GM06990 (cell line): ENCODE data around the gene R3HDM4.

Experiments
- DNase-seq: peaks from one replicate; pipeline ENCODE4 v3.0.0-alpha.2; 2011; ENCODE audit not compliant: insufficient read length; ENCODE audit errors: extremely low read depth
- H3K27me3 ChIP-seq: replicated peaks from 2 replicates; pipeline ENCODE4 v1.6.0; 2011; ENCODE audit warnings: low read length; ENCODE audit not compliant: control insufficient read depth, insufficient read depth
- H3K36me3 ChIP-seq: 2 replicates; pipeline ENCODE4 v1.5.1; 2011; ENCODE audit warnings: low read length; ENCODE audit not compliant: control insufficient read depth, insufficient read depth
- H3K4me3 ChIP-seq: replicated peaks from 2 replicates; pipeline ENCODE4 v1.5.1; 2011; ENCODE audit warnings: low read depth, mild to moderate bottlenecking, control low read depth, low read length
- TF ChIP-seq, protein P1 (sequence below): IDR thresholded peaks from 2 replicates; pipeline ENCODE4 v1.5.1; 2011; ENCODE audit warnings: low read length, control low read depth, mild to moderate bottlenecking, inconsistent platforms; ENCODE audit not compliant: insufficient read depth, poor library complexity, severe bottlenecking

The R3HDM4 gene

DNA sequence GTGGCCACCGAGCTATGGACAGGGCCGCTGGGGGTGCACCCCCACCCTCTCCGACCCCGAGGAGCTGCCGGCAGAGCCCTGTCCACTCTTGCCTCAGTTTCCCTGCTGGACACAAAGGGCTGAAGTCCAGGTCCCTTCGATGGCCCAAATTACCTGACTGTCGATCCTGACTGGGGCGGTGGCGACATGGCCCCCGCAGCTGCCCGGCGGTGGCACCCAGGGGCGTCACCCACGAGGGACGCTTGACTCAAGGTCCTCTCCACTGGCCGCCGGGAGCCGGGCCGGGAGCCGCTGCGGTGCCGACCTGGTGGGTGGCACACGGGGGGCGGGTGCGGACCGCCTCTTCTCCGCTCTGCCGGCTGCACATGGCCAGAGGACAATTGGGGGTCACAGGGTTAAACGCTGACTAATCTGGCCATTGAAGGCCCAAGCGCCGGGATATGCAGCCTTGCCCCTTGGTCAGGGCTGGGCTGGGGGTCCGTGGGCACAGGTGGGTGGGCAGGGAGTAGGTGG, 29.2 kb upstream of the R3HDM4 start:
- no peak for DNase-seq

DNA sequence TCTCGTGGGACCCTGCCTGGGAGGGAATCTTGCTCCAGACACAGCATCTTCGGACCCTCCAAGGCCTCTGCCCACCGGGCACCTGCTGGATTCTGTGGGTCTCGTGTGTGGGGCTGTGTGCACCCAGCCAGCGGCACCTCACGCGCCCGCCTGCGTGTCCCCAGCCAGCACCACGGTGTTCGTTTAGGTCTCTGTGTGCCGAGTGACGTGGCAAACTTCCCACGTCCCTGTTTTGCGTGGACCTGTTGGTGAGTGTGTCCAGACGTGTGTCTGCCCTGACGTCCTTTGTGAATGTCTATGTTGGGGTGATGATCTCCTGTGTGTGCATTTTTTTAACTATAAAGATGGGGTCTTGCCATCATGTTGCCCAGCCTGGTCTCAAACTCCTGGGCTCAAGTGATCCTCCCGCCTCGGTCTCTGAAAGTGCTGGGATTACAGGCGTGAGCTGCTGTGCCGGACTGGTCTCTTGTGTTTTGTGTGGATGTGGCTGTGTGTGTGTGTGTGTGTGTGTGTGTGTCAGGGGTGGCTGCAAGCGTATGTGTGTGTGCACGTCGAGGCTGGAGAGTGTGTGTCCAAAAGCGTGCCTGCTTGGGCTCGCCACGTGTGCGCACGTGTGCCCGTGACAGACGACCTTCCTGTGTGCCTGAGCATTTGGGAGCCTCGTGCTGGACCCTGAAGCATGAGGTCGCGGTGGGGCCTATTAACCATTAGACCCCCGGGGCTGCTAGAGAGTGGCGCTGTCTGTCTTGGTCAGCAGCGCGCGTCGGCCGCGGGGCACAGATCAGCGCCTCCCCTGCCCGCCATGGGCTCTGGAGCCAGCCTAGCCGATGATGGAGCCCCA, 28.5 kb upstream of the R3HDM4 start:
- Histone ChIP-seq H3K36me3 (peaks cover 35% of the 10 kb centered on the region), H3K4me3 (peak overlapping the region; percentile 51), H3K27me3 (no peaks in the 10 kb centered on the region)
- DNase-seq, result no peak
- TF ChIP-seq, protein P1, sequence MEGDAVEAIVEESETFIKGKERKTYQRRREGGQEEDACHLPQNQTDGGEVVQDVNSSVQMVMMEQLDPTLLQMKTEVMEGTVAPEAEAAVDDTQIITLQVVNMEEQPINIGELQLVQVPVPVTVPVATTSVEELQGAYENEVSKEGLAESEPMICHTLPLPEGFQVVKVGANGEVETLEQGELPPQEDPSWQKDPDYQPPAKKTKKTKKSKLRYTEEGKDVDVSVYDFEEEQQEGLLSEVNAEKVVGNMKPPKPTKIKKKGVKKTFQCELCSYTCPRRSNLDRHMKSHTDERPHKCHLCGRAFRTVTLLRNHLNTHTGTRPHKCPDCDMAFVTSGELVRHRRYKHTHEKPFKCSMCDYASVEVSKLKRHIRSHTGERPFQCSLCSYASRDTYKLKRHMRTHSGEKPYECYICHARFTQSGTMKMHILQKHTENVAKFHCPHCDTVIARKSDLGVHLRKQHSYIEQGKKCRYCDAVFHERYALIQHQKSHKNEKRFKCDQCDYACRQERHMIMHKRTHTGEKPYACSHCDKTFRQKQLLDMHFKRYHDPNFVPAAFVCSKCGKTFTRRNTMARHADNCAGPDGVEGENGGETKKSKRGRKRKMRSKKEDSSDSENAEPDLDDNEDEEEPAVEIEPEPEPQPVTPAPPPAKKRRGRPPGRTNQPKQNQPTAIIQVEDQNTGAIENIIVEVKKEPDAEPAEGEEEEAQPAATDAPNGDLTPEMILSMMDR, result no peak

More for the DNA sequence above, 29.2 kb upstream of the R3HDM4 start:
- Histone ChIP-seq H3K4me3 (no peak overlapping the region), H3K27me3 (no peaks in the 10 kb centered on the region), H3K36me3 (peaks cover 34% of the 10 kb centered on the region)
- TF ChIP-seq, protein P1, result no peak

DNA sequence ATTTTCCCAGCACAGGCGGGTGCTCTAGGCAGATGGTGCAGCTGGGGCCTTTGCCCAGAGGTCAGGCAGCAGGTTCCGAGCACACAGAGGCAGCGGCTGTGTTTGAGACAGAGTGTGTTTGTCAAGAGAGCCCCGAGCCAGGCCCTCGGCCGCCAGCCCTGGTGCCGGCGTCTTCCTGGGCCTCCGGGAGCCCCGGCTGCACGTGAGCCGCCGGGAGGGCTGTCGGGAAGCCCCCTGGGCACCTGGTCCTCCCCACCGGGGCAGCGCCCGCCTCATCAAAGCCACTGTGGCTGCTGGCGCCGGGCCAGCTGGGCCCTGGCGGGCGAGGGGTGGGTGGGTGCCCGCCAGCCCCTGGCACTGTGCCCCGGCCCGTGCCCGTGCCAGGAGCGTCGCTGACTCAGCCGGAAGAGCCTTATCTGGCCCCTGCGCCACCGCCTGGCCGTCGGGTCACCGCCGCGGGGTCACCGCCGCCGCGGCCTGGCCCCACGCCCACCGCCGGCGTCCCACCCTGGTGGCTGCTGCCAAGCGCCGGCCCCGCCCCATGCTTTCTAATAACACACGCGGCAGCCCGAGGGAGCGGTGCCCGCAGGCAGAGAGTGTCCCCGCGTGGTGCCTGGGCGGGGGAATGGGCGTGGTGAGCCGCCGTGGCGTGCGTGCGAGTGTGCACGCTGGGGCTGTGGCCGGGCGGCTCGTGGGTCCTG, 27.7 kb upstream of the R3HDM4 start:
- Histone ChIP-seq H3K27me3 (no peaks in the 10 kb centered on the region), H3K36me3 (peaks cover 36% of the 10 kb centered on the region), H3K4me3 (peak overlapping the region; percentile 51)
- TF ChIP-seq, protein P1, result no peak
- no peak for DNase-seq

DNA sequence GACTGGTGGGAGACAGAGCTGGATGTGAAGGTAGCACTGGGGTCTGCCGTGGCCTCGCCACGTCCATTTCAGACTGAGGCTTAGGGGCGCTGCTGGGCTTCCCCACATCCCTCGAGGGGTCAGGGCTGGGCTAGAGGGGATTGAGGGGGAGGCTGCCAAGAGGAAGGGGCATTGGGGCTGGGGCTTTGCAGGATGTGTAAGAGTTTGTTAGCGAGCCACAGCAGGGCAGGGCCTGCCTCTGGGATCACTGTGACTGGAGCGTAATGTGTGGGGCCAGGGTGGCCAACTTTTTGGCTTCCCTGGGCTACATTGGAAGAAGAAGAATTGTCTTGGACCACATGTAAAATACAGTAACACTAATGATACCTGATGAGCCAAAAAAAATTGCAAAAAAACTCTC, 26.9 kb upstream of the R3HDM4 start:
- no peak for DNase-seq
- Histone ChIP-seq H3K36me3 (peaks cover 38% of the 10 kb centered on the region), H3K27me3 (no peaks in the 10 kb centered on the region), H3K4me3 (peak overlapping the region; percentile 51)
- TF ChIP-seq, protein P1, result no peak

DNA sequence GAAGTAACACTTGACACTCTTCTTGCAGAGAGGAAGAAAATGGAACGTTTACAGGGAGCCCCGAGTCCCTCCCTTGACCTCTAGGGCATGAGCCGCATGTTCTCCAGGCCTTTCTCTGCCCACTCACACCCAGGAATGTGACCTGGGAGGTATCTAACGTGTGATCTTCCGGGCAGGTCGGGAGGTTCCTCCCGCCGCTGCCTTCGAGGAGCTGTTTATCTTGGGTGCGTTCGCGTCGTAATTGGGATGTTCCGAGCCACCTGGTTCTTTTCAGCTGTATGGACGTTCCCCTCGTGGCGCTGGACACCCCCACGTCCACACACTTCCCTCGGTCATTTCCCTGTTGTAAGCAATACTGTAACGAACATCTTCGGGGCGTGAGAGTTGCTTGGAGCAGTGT, 26.4 kb upstream of the R3HDM4 start:
- no peaks in the 10 kb centered on the region for H3K27me3 ChIP-seq
- no peak overlapping the region for H3K4me3 ChIP-seq
- H3K36me3 ChIP-seq, result peaks cover 39% of the 10 kb centered on the region
- TF ChIP-seq, protein P1, result no peak
- DNase-seq, result no peak
